DMS153 treated with DMSO at 0.1 percent for 48 hours (cell line): ENCODE measurements around the gene ACTR1A.
A peak's percentile ranks its signal among the peaks of the same experiment; 100 is the strongest.
"Not testable (repeated sequence)": the region's sequence is repeated elsewhere in the genome, so short reads cannot be mapped to it uniquely, and the experiment has no call there.

ENCODE experiments used
- DNase-seq: peaks from one replicate; lab custom pipeline; 2025; ENCODE audit not compliant: unreplicated experiment; lab: John Stamatoyannopoulos, UW

The ACTR1A gene

GRCh38 chr10:102517553-102517952 lies 15.0 kb upstream of the ACTR1A start:
- no peak for DNase-seq

- DNase-seq, result no peak
Observed at GRCh38 chr10:102515724-102516123, 13.2 kb upstream of the ACTR1A start.

- DNase-seq, result no peak
Observed at GRCh38 chr10:102514487-102515311, 12.2 kb upstream of the ACTR1A start.

GRCh38 chr10:102511583-102512274 lies 9.2 kb upstream of the ACTR1A start:
- DNase-seq, result no peak

- no peak for DNase-seq
Observed at GRCh38 chr10:102509387-102509786, 6.9 kb upstream of the ACTR1A start.

GRCh38 chr10:102508506-102508905 lies 6.0 kb upstream of the ACTR1A start:
- DNase-seq, result no peak

- DNase-seq, result no peak
Observed at GRCh38 chr10:102507521-102507920, 5.0 kb upstream of the ACTR1A start.

GRCh38 chr10:102505462-102506115 lies 3.1 kb upstream of the ACTR1A start:
- no peak for DNase-seq

- no peak for DNase-seq
Observed at GRCh38 chr10:102504976-102505300, 2.4 kb upstream of the ACTR1A start.

- DNase-seq, result no peak
Observed at GRCh38 chr10:102504179-102504975, 1.9 kb upstream of the ACTR1A start.

GRCh38 chr10:102503264-102504178 lies 1.0 kb upstream of the ACTR1A start, which contains the start of gene SUFU:
SUFU (plus strand) TSS chr10:102503972; CDS start chr10:102504153, 181 bp downstream.
- peak; percentile 91 for DNase-seq

GRCh38 chr10:102502029-102502336 lies 529 bp downstream of the ACTR1A start:
- peak; percentile 95 for DNase-seq

GRCh38 chr10:102501201-102502028 lies 1.1 kb downstream of the ACTR1A start:
- DNase-seq, result no peak

- DNase-seq, result not testable (repeated sequence)
Observed at GRCh38 chr10:102500686-102501085, 1.8 kb downstream of the ACTR1A start.

- no peak for DNase-seq
Observed at GRCh38 chr10:102499356-102499755, 3.2 kb downstream of the ACTR1A start.

GRCh38 chr10:102497545-102497944 lies 5.0 kb downstream of the ACTR1A start:
- DNase-seq, result no peak

- DNase-seq, result no peak
Observed at GRCh38 chr10:102493771-102494170, 8.7 kb downstream of the ACTR1A start.

- no peak for DNase-seq
Observed at GRCh38 chr10:102492983-102493382, 9.5 kb downstream of the ACTR1A start.

GRCh38 chr10:102492344-102492939 lies 10.1 kb downstream of the ACTR1A start:
- no peak for DNase-seq
